GM21390 (cell line): Measurements from ENCODE around the gene SLC8A2.

ENCODE experiments used
- ATAC-seq: cut with Tn5 transposase; IDR thresholded peaks from one replicate; pipeline ENCODE4 v1.9.1; 2021; ENCODE audit not compliant: unreplicated experiment

SLC8A2 gene

GRCh38 chr19:47471733-47472457, at the start of gene SLC8A2:
Gene SLC8A2 (minus strand): TSS chr19:47471893. CDS start chr19:47466403, 5,490 bp downstream.
- no peak for ATAC-seq

DNA sequence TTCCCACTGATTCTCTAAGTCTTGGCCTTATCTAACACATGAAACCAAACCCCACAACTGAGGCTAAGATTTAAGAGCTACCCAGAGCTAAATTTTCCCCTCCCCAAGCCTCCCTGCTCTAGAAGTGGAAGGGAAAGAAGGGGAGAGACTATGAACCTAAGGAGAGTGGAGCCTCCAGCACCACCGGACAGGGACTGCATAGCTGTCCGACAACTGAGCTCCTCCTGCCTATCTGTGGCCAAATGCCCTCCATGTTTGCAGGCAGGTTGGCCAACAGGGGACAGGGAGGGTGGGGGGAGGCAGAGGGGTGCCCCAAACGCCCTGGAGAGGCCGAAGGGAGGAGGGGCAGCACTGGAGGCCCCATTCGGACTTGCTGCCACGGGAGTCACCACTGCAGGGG, 49.1 kb upstream of the SLC8A2 start:
- no peak for ATAC-seq

- no peak for ATAC-seq
Measured at GRCh38 chr19:47520343-47520806, 48.7 kb upstream of the SLC8A2 start.

GRCh38 chr19:47518854-47519253, 47.2 kb upstream of the SLC8A2 start:
- no peak for ATAC-seq

DNA sequence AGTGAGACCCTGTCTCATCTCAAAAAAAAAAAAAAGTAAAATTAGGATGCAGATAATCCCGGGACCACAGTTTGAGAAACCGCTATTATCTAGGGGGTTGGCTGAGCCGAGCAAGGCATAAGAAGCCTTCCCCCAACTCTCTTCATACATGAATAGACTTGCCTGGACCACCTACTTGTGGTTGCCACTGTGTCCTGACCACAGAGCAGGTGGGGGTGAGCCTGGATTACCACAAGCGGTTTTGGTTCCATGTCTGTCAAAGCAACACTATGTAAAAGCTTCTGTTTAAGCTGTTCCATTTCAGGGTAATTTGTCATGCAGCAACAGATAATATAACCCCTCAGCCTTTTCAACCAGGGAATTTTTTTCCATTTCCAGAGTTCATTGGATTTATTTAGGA, 46.4 kb upstream of the SLC8A2 start:
- no peak for ATAC-seq

GRCh38 chr19:47514869-47515588, 43.3 kb upstream of the SLC8A2 start, which contains the start of gene NAPA:
Gene NAPA (minus strand): TSS chr19:47515063. CDS start chr19:47514940, 123 bp downstream.
- peak; percentile 72 for ATAC-seq

DNA sequence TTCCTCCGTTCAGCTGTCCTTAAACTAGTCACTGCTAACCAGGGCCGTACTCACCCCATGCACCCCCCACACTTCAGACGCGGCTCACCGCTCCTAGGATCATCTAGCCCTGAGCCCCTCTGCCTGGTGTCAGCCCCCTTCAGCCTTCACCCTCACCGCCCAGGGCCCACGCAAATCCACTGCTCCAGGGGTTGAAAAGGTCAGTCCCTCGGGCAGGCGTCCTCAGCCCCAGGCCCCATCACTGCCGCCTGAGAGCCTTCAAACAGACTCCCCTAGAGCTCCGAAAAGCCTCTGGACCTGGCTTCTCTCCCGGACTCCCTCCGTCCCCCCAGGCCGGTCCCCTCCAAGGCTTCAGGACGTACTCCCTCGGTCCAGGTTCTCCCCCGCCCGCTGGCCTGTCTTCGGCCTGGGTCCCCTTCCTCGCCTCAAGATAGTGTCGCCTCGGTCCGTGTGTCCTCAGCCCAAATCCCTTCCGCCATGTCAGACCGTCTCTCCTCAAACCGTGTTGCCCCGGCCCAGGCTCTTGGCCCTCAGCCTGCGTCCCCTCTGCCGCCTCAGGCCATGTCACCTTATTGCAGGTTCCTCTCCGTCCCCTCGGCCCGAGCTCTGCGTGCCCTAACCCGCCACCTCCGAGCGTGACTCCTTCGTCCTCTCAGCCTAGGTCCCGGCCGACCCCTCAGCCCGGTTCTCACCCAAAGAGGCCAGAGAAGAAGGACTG, 42.6 kb upstream of the SLC8A2 start:
- ATAC-seq, result no peak

DNA sequence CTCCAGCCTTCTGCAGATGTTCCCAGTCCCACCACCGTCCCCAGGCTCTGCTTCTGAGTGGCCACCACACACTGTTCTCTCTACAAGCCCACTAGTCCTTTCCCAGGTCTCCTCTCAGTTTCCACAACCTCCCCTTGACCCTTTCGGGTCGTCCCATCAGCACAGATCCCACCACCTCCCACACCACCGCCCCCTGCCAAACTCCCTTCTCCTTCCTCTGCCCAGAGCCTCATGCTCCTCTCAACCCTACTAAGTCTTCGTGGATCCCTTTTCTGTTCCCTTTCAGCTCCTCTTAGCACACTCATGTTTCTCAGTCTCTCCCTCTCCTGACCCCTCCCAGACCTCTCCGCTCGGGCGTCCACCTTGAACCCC, 41.2 kb upstream of the SLC8A2 start:
- no peak for ATAC-seq

- no peak for ATAC-seq
Measured at GRCh38 chr19:47512183-47512947, 40.7 kb upstream of the SLC8A2 start.

GRCh38 chr19:47511681-47512080, 40.0 kb upstream of the SLC8A2 start:
- ATAC-seq, result no peak

GRCh38 chr19:47511128-47511517, 39.4 kb upstream of the SLC8A2 start:
- ATAC-seq, result no peak

DNA sequence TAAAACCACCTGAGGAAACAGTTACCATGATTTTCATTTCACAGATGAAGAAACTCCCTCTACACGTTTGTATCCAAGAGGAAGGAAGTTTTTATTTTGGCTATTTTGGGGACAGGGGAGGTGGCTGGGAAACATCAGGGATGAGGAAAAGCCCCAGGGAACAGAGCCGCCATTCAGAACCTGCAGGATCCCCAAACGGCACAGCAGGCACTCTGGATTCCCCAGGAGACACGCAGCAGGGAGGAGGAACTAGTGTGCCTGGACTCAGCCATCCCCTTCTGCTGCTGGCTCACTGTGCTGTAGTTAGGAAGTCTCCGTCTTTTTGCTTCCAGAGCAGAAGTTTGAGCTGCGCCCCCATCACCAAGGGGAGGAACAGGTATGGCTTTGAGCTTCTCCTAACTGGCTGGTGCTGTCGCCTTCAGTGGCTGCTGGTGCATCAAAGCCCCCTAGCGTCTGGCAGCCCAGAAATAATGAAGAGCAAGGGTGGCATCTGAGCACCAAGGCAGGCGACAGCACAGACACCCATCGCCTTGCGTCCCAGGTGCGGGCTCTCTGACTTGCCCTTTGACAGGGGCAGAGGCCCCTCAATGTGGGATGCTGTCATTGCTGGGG, 38.9 kb upstream of the SLC8A2 start:
- no peak for ATAC-seq

- no peak for ATAC-seq
Measured at GRCh38 chr19:47509973-47510372, 38.3 kb upstream of the SLC8A2 start.

- no peak for ATAC-seq
Measured at GRCh38 chr19:47509170-47509847, 37.6 kb upstream of the SLC8A2 start.

DNA sequence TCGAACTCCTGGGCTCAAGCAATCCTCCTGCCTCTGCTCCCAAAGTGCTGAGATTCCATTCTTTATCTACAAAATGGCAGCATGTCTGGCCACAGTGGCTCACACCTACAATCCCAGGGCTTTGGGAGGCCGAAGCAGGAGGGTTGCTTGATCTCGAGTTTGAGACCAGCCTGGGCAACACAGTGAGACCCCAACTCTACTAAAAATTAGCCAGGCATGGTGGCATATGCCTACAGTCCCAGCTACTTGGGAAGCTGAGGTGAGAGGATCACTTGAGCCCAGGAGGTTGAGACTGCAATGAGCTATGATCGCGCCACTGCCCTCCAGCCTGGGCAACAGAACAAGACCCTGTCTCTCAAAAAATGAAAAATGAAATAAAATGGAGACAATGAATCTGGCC, 37.0 kb upstream of the SLC8A2 start:
- no peak for ATAC-seq

DNA sequence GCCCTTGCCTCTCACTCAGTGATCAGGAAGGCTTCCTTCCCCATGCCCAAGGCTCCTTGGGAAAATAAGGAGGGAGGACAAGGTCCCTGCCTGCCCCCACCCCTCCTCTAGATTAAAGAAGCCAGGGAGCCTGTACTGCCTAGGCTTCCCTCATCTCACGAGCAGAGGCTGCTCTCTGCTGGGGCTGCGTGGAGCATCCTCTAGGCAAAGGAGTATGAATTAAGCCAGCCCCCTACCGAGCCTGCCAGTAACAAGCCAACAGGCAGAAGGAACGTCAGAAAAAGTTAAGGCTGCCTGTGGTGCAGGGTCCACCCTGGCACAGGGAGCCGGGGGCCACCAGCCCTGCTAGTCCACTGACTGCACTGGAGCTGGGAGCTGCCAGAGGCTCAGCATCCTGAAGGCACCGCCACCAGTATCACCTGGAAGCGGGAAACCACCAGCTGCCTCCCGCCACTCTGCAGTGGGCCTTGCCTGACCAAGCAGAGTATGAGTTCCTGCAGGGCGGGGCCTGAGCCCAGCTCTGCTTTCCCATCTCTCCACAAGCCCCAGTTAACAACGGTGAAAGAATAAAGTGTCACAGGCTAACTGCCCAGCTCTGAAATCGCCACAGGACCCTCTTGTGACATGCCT, 36.3 kb upstream of the SLC8A2 start:
- no peak for ATAC-seq

GRCh38 chr19:47507012-47507411, 35.3 kb upstream of the SLC8A2 start:
- ATAC-seq, result no peak

DNA sequence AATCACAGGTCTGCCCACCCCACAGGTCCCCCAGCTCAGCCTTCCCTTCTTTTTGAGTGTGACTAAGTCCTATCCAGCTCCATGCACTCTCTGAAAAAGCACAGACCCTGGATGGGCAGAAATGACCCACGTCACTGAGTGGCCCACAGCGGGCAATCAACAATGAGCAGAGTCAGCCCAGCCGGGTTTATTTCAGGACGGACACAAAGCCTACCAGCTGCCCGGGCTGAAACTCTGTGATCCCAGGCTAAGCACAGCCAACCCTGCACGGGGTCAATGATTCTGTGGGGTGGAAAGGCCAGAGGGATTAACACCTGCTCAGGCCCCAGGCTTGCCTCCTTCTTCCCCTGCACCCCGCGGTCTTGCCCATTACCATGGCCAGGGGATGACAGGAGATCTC, 34.8 kb upstream of the SLC8A2 start:
- no peak for ATAC-seq

DNA sequence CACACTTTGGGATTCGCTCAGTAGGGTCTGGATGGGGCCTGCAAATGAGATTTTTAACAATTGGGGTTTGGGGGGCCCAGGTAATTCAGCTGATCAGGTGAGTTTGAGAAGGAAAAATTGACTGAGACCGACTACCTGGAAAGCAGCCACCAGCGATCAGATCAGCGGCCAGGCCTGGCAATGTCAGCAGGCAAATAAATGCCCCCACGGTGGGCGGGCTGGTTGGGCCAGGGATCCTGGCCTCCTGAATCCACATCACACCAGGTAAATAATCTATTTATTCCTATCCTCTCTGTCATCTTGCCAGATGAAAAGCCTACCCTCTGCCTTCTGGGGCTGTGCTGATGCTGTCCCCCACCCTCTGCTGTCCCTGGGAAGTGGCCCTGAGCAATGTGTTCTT, 33.8 kb upstream of the SLC8A2 start:
- ATAC-seq, result no peak

DNA sequence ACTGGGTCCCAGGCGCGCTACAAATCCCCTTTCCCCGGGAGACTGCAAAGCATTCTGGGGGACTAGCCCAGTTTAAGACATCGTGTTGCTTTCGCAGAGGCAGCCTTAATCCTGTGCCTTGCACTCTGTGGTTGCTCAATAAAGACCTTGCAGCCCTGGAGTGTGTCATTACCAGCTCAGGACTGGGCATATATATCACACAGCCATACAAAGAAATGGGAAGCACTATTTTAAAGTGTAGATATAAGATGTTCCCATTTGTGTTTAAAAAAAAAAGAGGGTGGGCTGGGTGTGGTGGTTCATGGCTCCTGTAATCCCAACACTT, 32.1 kb upstream of the SLC8A2 start:
- no peak for ATAC-seq
